Measurements from ENCODE around the gene DHRSX. TPM values are rescaled to one million over a fixed set of nuclear protein-coding genes. Genes with fewer than 3 reads are reported as not detected.

The DHRSX gene
- total RNA-seq, 1 experiment from 2014 or later: 23.9 TPM

GRCh38 chrX:2502668-2503519 is 2.1 kb upstream of the DHRSX start:
- BruUV-seq (replicated peaks): no TSS peak
- no peak for TF ChIP-seq CTCF (IDR thresholded peaks at IDR 0.05; ENCODE audit: unreplicated experiment)
- Mint-ChIP-seq H3K36me3 (ENCODE audit: insufficient read depth, unreplicated experiment) (peaks cover 7% of the 10 kb centered on the region), H3K27me3 (ENCODE audit: insufficient read depth, unreplicated experiment) (no peaks in the 10 kb centered on the region), H3K4me1 (ENCODE audit: insufficient read depth, unreplicated experiment) (no peaks in the 10 kb centered on the region), H3K4me3 (ENCODE audit: unreplicated experiment) (no peak overlapping the region), H3K27ac (ENCODE audit: low read depth, unreplicated experiment) (no peak overlapping the region), H3K9me3 (ENCODE audit: unreplicated experiment) (no peaks in the 10 kb centered on the region)
- ChIA-PET POLR2A (no interaction called here), CTCF (no interaction called here)
- no peak for DNase-seq (ENCODE audit: unreplicated experiment)
- intact Hi-C loops (cut with micrococcal nuclease): loop anchor here (5.0 kb wide), 2 partner anchors 84 to 104 kb away; no protein-coding TSS in a partner anchor

GRCh38 chrX:2502120-2502667 is 1.4 kb upstream of the DHRSX start:
- POLR2A ChIA-PET: no interaction called here
- no peak for TF ChIP-seq CTCF (IDR thresholded peaks at IDR 0.05; ENCODE audit: unreplicated experiment)
- H3K4me3 Mint-ChIP-seq (ENCODE audit: unreplicated experiment): peak overlapping the region; percentile 74
- intact Hi-C loops (cut with micrococcal nuclease): loop anchor here (5.0 kb wide), 2 partner anchors 85 to 105 kb away; no protein-coding TSS in a partner anchor
- CTCF ChIA-PET: no interaction called here
- no peaks in the 10 kb centered on the region for H3K9me3 Mint-ChIP-seq (ENCODE audit: unreplicated experiment)
- H3K27ac Mint-ChIP-seq (ENCODE audit: low read depth, unreplicated experiment): peak overlapping the region; percentile 79
- no peaks in the 10 kb centered on the region for H3K27me3 Mint-ChIP-seq (ENCODE audit: insufficient read depth, unreplicated experiment)
- BruUV-seq (replicated peaks): no TSS peak
- DNase-seq (ENCODE audit: unreplicated experiment): no peak
- peaks cover 9% of the 10 kb centered on the region for H3K36me3 Mint-ChIP-seq (ENCODE audit: insufficient read depth, unreplicated experiment)
- no peaks in the 10 kb centered on the region for H3K4me1 Mint-ChIP-seq (ENCODE audit: insufficient read depth, unreplicated experiment)

GRCh38 chrX:2501559-2502102 is 855 bp upstream of the DHRSX start:
- Mint-ChIP-seq H3K9me3 (ENCODE audit: unreplicated experiment) (no peaks in the 10 kb centered on the region), H3K27ac (ENCODE audit: low read depth, unreplicated experiment) (peak overlapping the region; percentile 79), H3K4me1 (ENCODE audit: insufficient read depth, unreplicated experiment) (no peaks in the 10 kb centered on the region), H3K36me3 (ENCODE audit: insufficient read depth, unreplicated experiment) (peaks cover 9% of the 10 kb centered on the region), H3K27me3 (ENCODE audit: insufficient read depth, unreplicated experiment) (no peaks in the 10 kb centered on the region), H3K4me3 (ENCODE audit: unreplicated experiment) (peak overlapping the region; percentile 74)
- intact Hi-C loops (cut with micrococcal nuclease): loop anchor here (5.0 kb wide), 2 partner anchors 86 to 106 kb away; no protein-coding TSS in a partner anchor
- no peak for DNase-seq (ENCODE audit: unreplicated experiment)
- no TSS peak for BruUV-seq (replicated peaks)
- no peak for TF ChIP-seq CTCF (IDR thresholded peaks at IDR 0.05; ENCODE audit: unreplicated experiment)
- ChIA-PET POLR2A (no interaction called here), CTCF (no interaction called here)

GRCh38 chrX:2500091-2500802 is 529 bp downstream of the DHRSX start:
- CTCF ChIA-PET: no interaction called here
- Mint-ChIP-seq H3K9me3 (ENCODE audit: unreplicated experiment) (no peaks in the 10 kb centered on the region), H3K4me1 (ENCODE audit: insufficient read depth, unreplicated experiment) (no peaks in the 10 kb centered on the region), H3K36me3 (ENCODE audit: insufficient read depth, unreplicated experiment) (peaks cover 16% of the 10 kb centered on the region), H3K4me3 (ENCODE audit: unreplicated experiment) (peak overlapping the region; percentile 74), H3K27ac (ENCODE audit: low read depth, unreplicated experiment) (peak overlapping the region; percentile 46), H3K27me3 (ENCODE audit: insufficient read depth, unreplicated experiment) (no peaks in the 10 kb centered on the region)
- BruUV-seq (replicated peaks): no TSS peak
- intact Hi-C loops (cut with micrococcal nuclease): loop anchor here (5.0 kb wide), 2 partner anchors 87 to 107 kb away; no protein-coding TSS in a partner anchor
- peak; percentile 45 for DNase-seq (ENCODE audit: unreplicated experiment)
- no peak for TF ChIP-seq CTCF (IDR thresholded peaks at IDR 0.05; ENCODE audit: unreplicated experiment)
- POLR2A ChIA-PET: no interaction called here

All from MCF 10A (cell line).